Measurements from ENCODE around the gene LGALS12.
A peak's percentile ranks its signal among the peaks of the same experiment; 100 is the strongest.

Gene LGALS12

GRCh38 chr11:63472372-63472771, 33.5 kb upstream of the LGALS12 start:
- Histone ChIP-seq H3K4me2 (ENCODE audit: low read length) (no peak overlapping the region), H3K4me3 (ENCODE audit: low read depth, low read length) (no peak overlapping the region), H2AFZ (no peak overlapping the region), H3K9me3 (ENCODE audit: control insufficient read depth, low read length) (no peaks in the 10 kb centered on the region), H3K4me1 (no peaks in the 10 kb centered on the region), H3K27me3 (ENCODE audit: control insufficient read depth, insufficient read depth, low read length) (no peaks in the 10 kb centered on the region), H3K9ac (no peak overlapping the region), H3K36me3 (ENCODE audit: control insufficient read depth, insufficient read depth, low read length) (no peaks in the 10 kb centered on the region), H3K79me2 (no peaks in the 10 kb centered on the region), H3K27ac (no peak overlapping the region)
- TF ChIP-seq CTCF (IDR thresholded peaks at IDR 0.05) = no peak

GRCh38 chr11:63476618-63477017, 29.3 kb upstream of the LGALS12 start:
- no peak overlapping the region for H2AFZ ChIP-seq
- H3K4me2 ChIP-seq (ENCODE audit: low read length) = no peak overlapping the region
- H3K4me3 ChIP-seq (ENCODE audit: low read depth, low read length) = no peak overlapping the region
- TF ChIP-seq CTCF (IDR thresholded peaks at IDR 0.05) = no peak
- H3K27ac ChIP-seq = no peak overlapping the region
- H3K79me2 ChIP-seq = no peaks in the 10 kb centered on the region
- no peaks in the 10 kb centered on the region for H3K27me3 ChIP-seq (ENCODE audit: control insufficient read depth, insufficient read depth, low read length)
- H3K36me3 ChIP-seq (ENCODE audit: control insufficient read depth, insufficient read depth, low read length) = no peaks in the 10 kb centered on the region
- no peaks in the 10 kb centered on the region for H3K4me1 ChIP-seq
- H3K9ac ChIP-seq = no peak overlapping the region
- H3K9me3 ChIP-seq (ENCODE audit: control insufficient read depth, low read length) = no peaks in the 10 kb centered on the region

GRCh38 chr11:63478896-63479295, 27.0 kb upstream of the LGALS12 start:
- H3K4me1 ChIP-seq = no peaks in the 10 kb centered on the region
- H3K36me3 ChIP-seq (ENCODE audit: control insufficient read depth, insufficient read depth, low read length) = no peaks in the 10 kb centered on the region
- no peaks in the 10 kb centered on the region for H3K9me3 ChIP-seq (ENCODE audit: control insufficient read depth, low read length)
- H2AFZ ChIP-seq = no peak overlapping the region
- H3K4me2 ChIP-seq (ENCODE audit: low read length) = no peak overlapping the region
- no peak overlapping the region for H3K27ac ChIP-seq
- H3K27me3 ChIP-seq (ENCODE audit: control insufficient read depth, insufficient read depth, low read length) = no peaks in the 10 kb centered on the region
- peak; percentile 65 for TF ChIP-seq CTCF (IDR thresholded peaks at IDR 0.05)
- no peaks in the 10 kb centered on the region for H3K79me2 ChIP-seq
- H3K4me3 ChIP-seq (ENCODE audit: low read depth, low read length) = no peak overlapping the region
- H3K9ac ChIP-seq = no peak overlapping the region

DNA sequence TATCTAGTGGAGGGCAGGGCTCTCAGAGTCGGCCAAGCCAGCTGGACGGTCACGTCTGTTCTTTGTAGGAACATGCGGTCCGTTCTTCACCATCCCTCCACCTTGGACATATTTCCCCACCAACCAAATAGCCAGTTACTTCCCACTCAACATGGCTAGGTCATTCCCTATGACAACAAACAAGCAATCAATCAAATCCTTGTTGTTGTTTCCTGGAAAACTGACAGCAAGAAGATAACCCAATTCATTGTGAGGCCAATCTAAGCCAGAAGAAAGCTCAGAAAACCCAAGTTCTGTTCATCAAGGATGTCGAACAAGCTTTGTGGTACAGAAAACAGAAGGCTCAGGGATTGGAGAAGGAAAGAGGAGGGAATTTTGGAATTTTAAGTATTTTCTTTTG, 25.8 kb upstream of the LGALS12 start:
- Histone ChIP-seq H3K27me3 (ENCODE audit: control insufficient read depth, insufficient read depth, low read length) (no peaks in the 10 kb centered on the region), H3K79me2 (no peaks in the 10 kb centered on the region), H2AFZ (no peak overlapping the region), H3K9ac (no peak overlapping the region), H3K36me3 (ENCODE audit: control insufficient read depth, insufficient read depth, low read length) (no peaks in the 10 kb centered on the region), H3K9me3 (ENCODE audit: control insufficient read depth, low read length) (no peaks in the 10 kb centered on the region), H3K27ac (no peak overlapping the region), H3K4me2 (ENCODE audit: low read length) (no peak overlapping the region), H3K4me1 (no peaks in the 10 kb centered on the region), H3K4me3 (ENCODE audit: low read depth, low read length) (no peak overlapping the region)
- no peak for TF ChIP-seq CTCF (IDR thresholded peaks at IDR 0.05)

DNA sequence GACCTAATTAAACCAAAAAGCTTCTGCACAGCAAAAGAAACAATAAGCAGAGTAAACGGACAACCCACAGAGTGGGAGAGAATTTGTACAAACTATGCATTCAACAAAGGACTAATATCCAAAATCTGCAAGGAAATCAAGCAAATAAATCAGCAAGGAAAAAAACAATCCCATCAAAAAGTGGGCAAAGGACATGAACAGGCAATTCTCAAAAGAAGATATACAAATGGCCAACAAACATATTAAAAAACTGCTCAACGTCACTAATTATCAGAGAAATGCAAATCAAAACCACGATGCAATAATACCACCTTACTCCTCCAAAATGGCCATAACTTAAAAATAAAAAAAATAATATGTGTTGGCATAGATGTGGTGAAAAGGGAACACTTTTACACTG, 20.1 kb upstream of the LGALS12 start:
- no peaks in the 10 kb centered on the region for H3K9me3 ChIP-seq (ENCODE audit: control insufficient read depth, low read length)
- no peaks in the 10 kb centered on the region for H3K4me1 ChIP-seq
- H3K27ac ChIP-seq = no peak overlapping the region
- H3K4me2 ChIP-seq (ENCODE audit: low read length) = no peak overlapping the region
- H3K27me3 ChIP-seq (ENCODE audit: control insufficient read depth, insufficient read depth, low read length) = no peaks in the 10 kb centered on the region
- H3K9ac ChIP-seq = no peak overlapping the region
- no peak overlapping the region for H2AFZ ChIP-seq
- H3K79me2 ChIP-seq = no peaks in the 10 kb centered on the region
- no peak overlapping the region for H3K4me3 ChIP-seq (ENCODE audit: low read depth, low read length)
- no peak for TF ChIP-seq CTCF (IDR thresholded peaks at IDR 0.05)
- no peaks in the 10 kb centered on the region for H3K36me3 ChIP-seq (ENCODE audit: control insufficient read depth, insufficient read depth, low read length)

Measured in parathyroid adenoma (tissue), 2 donors.